GM18507 (cell line): Measurements from ENCODE around the gene MYADM.

Experiments
- DNase-seq: peaks from one replicate; pipeline ENCODE4 v3.0.0; 2011; ENCODE audit warnings: low read depth; ENCODE audit not compliant: insufficient read length; ENCODE audit errors: extremely low spot score
- FAIRE-seq: peaks from 2 replicates; lab custom pipeline; 2011; peaks lifted over from hg19 to GRCh38; lab: Jason Lieb, UNC

MYADM gene

GRCh38 chr19:53882391-53883050 is 14.8 kb downstream of the MYADM start:
- no peak for FAIRE-seq
- DNase-seq, result no peak

GRCh38 chr19:53883231-53883661 is 15.6 kb downstream of the MYADM start:
- FAIRE-seq (no peak), DNase-seq (no peak)

- DNase-seq, result no peak
- no peak for FAIRE-seq
Observed at GRCh38 chr19:53883741-53884140, 16.1 kb downstream of the MYADM start.

GRCh38 chr19:53884256-53884655 is 16.6 kb downstream of the MYADM start:
- no peak for FAIRE-seq
- DNase-seq, result no peak

- DNase-seq (no peak), FAIRE-seq (no peak)
Observed at GRCh38 chr19:53885036-53885435, 17.4 kb downstream of the MYADM start.

- no peak for DNase-seq
- no peak for FAIRE-seq
Observed at GRCh38 chr19:53892301-53892980, 24.8 kb downstream of the MYADM start.

- DNase-seq (no peak), FAIRE-seq (no peak)
Observed at GRCh38 chr19:53892981-53893325, 25.3 kb downstream of the MYADM start.

- no peak for FAIRE-seq
- no peak for DNase-seq
Observed at GRCh38 chr19:53894707-53895106, 27.0 kb downstream of the MYADM start.

- FAIRE-seq (no peak), DNase-seq (no peak)
Observed at GRCh38 chr19:53896682-53897081, 29.0 kb downstream of the MYADM start.

GRCh38 chr19:53897459-53897858 is 29.8 kb downstream of the MYADM start:
- DNase-seq (no peak), FAIRE-seq (no peak)

- FAIRE-seq (no peak), DNase-seq (no peak)
Observed at GRCh38 chr19:53898166-53898565, 30.5 kb downstream of the MYADM start.

GRCh38 chr19:53898636-53899341 is 31.1 kb downstream of the MYADM start:
- no peak for DNase-seq
- no peak for FAIRE-seq

- FAIRE-seq (no peak), DNase-seq (no peak)
Observed at GRCh38 chr19:53900191-53900860, 32.6 kb downstream of the MYADM start.

- DNase-seq, result no peak
Observed at GRCh38 chr19:53903055-53903680, 35.5 kb downstream of the MYADM start.

GRCh38 chr19:53904909-53905308 is 37.2 kb downstream of the MYADM start:
- DNase-seq (no peak), FAIRE-seq (no peak)

More at GRCh38 chr19:53903055-53903680, 35.5 kb downstream of the MYADM start:
- FAIRE-seq, result peak; percentile 31

- DNase-seq, result no peak
- no peak for FAIRE-seq
Observed at GRCh38 chr19:53905787-53906186, 38.1 kb downstream of the MYADM start.

GRCh38 chr19:53906211-53907192 is 38.8 kb downstream of the MYADM start:
- no peak for FAIRE-seq
- peak; percentile 37 for DNase-seq

- no peak for FAIRE-seq
- DNase-seq, result no peak
Observed at GRCh38 chr19:53907193-53907581, 39.5 kb downstream of the MYADM start.

- FAIRE-seq, result no peak
- no peak for DNase-seq
Observed at GRCh38 chr19:53907690-53908089, 40.0 kb downstream of the MYADM start.
